CD1c-positive myeloid dendritic cell (primary cell): ENCODE data around the gene PRM1.

Experiments
- DNase-seq: peaks from one replicate; pipeline ENCODE4 v3.0.0-alpha.2; 2016; ENCODE audit errors: extremely low spot score

PRM1 gene

GRCh38 chr16:11253995-11254912 lies 26.9 kb downstream of the PRM1 start:
- no peak for DNase-seq

GRCh38 chr16:11253009-11253994 lies 27.8 kb downstream of the PRM1 start:
- peak; percentile 10 for DNase-seq

DNA sequence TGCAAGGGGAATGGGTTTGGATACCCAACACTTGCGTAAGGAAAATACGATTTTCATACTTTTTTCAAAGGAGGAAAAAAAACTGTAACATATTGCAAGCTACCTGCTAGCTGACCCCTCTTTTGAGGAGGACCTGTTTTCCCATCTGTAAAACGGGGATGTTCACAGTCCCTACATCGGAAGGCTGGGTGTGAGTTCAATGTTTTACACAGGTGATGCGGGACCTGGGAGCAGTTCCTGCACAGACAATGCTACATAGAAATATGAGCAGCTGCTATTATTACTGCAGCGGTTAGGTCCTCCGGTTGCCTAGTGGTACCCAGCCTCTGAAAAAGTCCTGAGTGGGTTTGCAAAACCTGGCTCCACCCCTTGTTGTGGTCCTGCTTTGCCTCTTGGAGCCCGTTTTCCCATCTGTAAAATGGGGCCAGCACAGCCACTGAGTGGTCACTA lies 28.6 kb downstream of the PRM1 start:
- DNase-seq, result no peak

- peak; percentile 55 for DNase-seq
These were observed 29.3 kb downstream of the PRM1 start for GRCh38 chr16:11251525-11252481.

GRCh38 chr16:11250786-11251524 lies 30.2 kb downstream of the PRM1 start:
- DNase-seq, result no peak

DNA sequence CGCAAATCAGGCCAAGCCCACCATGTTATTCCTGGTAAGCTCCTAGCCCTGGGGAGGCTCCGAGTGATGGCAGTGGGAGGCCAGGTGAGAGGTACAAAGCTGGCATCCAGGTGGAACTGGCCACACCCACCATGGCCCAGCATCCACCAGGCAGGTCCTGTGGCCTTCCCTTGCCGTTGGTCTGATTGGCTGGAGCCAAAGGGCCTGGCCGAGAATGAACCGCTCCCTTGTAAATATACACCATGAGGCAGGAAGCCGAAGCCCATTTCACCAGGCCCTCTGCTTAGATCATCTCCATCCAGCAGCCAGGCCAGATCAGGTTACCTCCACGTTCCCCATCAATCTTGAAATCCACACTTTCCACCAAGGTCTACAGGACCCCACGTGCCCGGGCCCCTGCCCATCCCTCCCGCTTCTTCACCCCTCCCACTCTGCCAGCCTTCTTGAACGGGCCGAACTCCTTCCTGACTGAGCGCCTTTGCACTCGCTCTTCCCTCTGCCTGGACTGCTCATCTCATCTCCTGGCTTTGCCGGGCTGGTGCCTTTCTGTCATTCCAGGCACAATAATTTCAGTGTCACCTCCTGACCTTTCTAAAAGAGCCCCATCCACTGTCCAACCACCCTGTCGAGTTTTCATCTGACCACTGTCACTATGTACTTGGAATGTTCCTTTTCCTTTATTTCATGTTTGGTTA lies 30.9 kb downstream of the PRM1 start:
- no peak for DNase-seq

GRCh38 chr16:11249233-11250061 lies 31.7 kb downstream of the PRM1 start:
- DNase-seq, result no peak

GRCh38 chr16:11248133-11248532 lies 33.0 kb downstream of the PRM1 start:
- no peak for DNase-seq

- no peak for DNase-seq
These were observed 35.1 kb downstream of the PRM1 start for GRCh38 chr16:11245988-11246387.

GRCh38 chr16:11245222-11245737 lies 35.9 kb downstream of the PRM1 start:
- no peak for DNase-seq

- DNase-seq, result no peak
These were observed 38.5 kb downstream of the PRM1 start for GRCh38 chr16:11242658-11243057.

DNA sequence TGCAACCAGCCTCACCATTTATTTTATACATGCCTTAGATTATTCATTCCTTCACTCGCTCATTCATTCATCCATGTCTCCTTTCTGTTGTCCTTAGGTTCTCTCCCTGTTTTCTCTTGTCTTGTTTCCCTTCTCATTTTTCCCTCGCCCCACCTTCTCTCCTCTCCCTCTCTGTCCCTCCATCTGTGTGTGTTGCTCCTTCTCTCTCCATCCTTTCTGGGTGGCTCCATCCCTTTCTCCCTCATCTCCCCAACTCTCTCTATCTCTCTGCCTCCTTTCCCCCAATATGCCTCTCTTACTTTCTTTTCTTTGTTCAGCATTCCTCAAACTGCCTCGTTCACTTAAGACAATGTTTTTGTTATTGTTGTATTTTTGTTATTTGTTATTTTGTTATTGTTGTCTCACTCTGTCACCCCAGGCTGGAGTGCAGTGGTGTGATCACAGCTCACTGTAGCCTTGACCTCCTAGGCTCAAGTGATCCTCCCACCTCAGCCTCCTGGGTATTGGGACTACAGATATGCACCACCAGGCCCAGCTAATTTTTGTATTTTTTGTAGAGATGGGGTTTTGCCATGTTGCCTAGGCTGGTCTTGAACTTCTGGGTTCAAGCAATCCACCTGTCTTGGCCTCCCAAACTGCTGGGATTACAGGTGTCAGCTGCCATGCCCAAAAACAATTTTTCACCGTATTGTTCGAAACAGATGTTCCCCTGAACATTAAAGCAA lies 39.5 kb downstream of the PRM1 start:
- DNase-seq, result no peak

GRCh38 chr16:11240636-11241473 lies 40.3 kb downstream of the PRM1 start:
- DNase-seq, result no peak

DNA sequence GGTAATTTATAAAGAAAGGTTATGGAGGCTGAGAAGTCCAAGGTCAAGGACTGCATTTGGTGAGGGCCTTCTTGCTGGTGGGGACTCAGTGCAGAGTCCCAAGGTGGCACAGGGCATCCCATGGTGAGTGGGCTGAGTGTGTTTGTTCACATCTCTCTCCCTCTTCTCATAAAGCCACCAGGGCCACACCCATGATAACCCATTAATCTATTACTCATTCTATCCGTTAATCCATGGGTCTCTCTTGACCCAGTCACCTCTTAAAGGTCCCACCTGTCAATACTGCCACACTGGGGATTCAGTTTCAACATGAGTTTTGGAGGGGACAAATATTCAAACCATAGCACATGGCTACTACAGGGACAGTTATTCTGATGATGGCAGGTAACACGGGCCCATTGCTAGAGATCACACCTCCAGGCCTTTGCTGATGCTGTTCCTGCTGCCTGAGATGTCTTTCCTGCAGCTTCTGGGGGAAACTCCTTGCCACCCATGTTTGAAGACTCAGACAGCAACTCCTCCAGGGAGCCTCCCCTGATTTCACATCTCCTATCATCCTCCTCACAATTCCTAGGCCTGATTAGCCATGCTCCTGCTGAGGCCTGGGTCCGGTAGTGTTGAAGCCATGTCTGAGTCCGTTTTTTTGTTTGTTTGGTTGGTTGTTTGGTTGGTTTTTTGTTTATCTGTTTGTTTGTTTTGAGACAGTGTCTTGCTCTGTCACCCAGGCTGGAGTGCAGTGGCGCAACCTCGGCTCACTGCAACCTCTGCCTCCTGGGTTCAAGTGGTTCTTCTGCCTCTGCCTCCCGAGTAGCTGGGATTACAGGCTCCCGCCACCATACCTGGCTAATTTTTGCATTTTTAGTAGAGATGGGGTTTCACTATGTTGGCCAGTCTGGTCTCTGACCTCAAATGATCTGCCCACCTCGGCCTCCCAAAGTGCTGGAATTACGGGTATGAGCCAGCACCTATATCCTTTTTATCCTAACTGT lies 41.2 kb downstream of the PRM1 start:
- DNase-seq, result no peak

- DNase-seq, result no peak
These were observed 42.6 kb downstream of the PRM1 start for GRCh38 chr16:11238272-11239202.
